Renal cortical epithelial cell (primary cell): ENCODE data around the gene SUDS3. TPM values are rescaled to one million over a fixed set of nuclear protein-coding genes. Genes with fewer than 3 reads are reported as not detected.

Experiments used
- DNase-seq: peaks from one replicate; pipeline ENCODE4 v3.0.0-alpha.2; 2011; ENCODE audit warnings: low read depth
- total RNA-seq: library from RNA; depleted of rRNA; stranded (reverse); fragments of >200 nt; gene quantifications from 2 replicates; pipeline ENCODE4 v1.2.3, GENCODE V29; 2014

The SUDS3 gene
- total RNA-seq, 1 donor from 2014 or later: 42.8 TPM

- no peak for DNase-seq
Observed at GRCh38 chr12:118447181-118447580, 70.8 kb downstream of the SUDS3 start.

GRCh38 chr12:118448341-118448740, 72.0 kb downstream of the SUDS3 start:
- no peak for DNase-seq

- no peak for DNase-seq
Observed at GRCh38 chr12:118455327-118455726, 79.0 kb downstream of the SUDS3 start.

- DNase-seq: no peak
Observed at GRCh38 chr12:118456741-118457140, 80.4 kb downstream of the SUDS3 start.

- DNase-seq: no peak
Observed at GRCh38 chr12:118459110-118459509, 82.8 kb downstream of the SUDS3 start.

GRCh38 chr12:118463677-118464076, 87.3 kb downstream of the SUDS3 start:
- no peak for DNase-seq

GRCh38 chr12:118465706-118466105, 89.4 kb downstream of the SUDS3 start:
- no peak for DNase-seq

Other genes with a start within 250 kb of the SUDS3 start
- gene PEBP1, start 240.4 kb upstream of the SUDS3 start, total RNA-seq: 161 and 252 TPM in 2 replicates
- 17.4 and 57.8 TPM in 2 replicates for gene TAOK3, start 3.6 kb upstream of the SUDS3 start, total RNA-seq